Epidermal melanocyte (primary cell): ENCODE data around the gene FRMD4A.

Experiments used
- DNase-seq: peaks from one replicate; pipeline ENCODE4 v3.0.0; 2011; ENCODE audit warnings: low spot score; ENCODE audit not compliant: insufficient read length

The FRMD4A gene

GRCh38 chr10:14340051-14340744 is 9.5 kb upstream of the FRMD4A start:
- no peak for DNase-seq

DNA sequence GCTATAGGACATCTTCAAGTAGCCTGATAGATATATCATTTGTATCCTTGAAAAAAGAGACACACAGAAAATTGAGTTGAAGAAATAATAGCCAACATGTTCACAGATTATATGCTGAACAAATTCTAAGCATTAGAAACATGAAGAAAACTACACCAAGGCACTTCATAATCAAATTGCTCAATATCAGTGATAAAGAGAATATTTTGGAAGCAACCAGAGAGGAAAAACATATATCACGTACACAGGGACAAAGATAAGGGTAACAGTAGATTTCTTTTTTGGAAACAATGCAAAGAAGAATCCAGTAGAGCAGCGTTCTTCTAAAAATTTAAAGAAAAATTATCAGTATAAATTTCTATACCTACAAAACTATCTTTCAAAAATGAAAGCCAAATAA is 6.0 kb upstream of the FRMD4A start:
- no peak for DNase-seq

DNA sequence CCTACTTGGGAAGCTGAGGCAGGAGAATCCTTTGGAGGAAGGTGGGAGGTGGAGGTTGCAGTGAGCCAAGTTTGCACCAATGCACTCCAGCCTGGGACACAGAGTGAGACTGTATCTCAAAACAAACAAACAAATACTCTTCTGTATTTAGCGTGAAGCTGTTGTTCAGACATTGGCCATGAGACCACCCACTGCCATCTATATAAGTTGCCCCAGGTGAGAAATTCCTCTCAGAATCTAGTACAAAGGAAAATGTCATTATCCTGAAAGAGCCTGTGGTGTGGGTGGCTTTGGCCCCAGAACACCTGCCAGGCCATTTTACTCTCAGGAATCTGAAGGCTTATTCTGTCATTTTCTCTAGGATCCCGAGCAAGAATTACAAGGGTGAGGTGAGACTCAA is 4.0 kb upstream of the FRMD4A start:
- no peak for DNase-seq

- no peak for DNase-seq
Measured at GRCh38 chr10:14333606-14334005, 2.9 kb upstream of the FRMD4A start.

DNA sequence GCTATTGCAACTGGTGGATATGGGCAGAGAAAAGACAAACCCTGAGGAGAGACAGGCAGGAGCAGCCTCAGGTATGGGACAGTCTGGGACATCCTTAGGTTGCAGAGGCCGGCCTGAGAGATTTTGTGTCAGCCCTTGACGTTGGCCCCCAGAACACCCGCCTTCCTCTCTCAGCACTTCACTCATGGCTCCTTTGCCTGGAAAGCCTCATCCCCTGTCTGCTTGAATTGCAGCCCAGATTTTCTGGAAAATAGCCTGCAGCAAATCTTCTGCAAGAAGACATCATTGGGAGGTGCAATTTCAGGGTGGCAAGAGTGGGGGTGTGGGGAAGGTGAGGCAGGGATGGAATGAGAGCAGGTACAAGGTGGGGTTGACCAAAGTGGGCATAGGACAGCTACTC is 2.2 kb upstream of the FRMD4A start:
- DNase-seq, result no peak

- DNase-seq, result no peak
Measured at GRCh38 chr10:14329746-14330173, 964 bp downstream of the FRMD4A start.

DNA sequence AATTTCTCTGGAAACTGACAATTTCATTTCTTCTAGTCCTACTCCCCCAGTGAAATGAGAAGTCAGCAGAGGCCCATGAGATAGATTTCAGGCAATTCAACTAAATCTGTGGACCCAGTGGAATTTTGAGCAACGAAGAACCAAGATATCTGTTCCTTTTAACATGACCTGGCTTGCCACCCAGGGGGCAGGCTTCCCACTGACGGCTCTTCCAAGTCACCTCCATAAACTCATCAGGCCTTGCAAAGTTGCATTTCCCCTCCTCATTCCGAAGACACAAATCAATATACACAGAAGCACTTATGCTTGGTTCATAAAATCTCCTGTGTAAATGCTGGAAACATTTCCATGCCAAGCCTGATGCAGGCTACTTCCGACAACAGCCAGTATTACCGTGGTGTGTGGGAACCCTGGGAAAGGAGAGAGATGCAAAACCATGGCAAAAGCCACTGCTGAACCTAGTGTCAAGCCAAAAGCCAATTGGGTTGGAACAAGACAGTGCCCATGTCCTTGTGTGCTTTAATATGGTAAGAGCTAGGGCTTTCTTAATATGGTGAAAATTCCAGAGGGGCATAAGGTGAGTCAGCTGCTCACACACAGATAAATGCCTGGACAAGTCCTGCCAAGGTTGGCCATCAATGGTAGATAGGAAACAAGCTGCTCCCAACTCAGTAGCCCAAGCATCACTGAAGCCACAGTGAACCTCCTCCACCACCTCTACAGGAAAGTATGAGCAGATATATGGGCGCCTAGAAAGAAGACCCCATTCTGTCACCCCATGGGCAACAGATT is 1.6 kb downstream of the FRMD4A start:
- no peak for DNase-seq

- no peak for DNase-seq
Measured at GRCh38 chr10:14327527-14327926, 3.2 kb downstream of the FRMD4A start.

DNA sequence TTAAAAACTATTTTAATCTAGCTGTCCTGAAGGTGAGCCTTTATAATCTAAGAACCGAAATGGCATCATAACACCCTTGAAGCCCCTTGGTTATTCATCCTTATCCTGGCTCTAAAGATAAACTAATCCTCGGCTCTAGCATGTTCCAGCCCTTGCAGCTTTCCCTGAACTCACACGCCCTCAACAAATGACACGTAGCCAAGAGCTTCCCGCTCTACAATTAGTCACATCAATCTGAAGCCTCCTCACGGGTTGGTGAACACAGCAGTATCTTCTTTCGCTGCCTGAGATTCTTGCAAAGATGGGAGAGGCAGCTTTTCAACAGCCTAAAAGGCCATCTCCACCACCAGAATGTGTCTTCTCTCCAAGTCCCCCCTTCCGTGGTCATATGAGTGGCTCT is 4.1 kb downstream of the FRMD4A start:
- no peak for DNase-seq

DNA sequence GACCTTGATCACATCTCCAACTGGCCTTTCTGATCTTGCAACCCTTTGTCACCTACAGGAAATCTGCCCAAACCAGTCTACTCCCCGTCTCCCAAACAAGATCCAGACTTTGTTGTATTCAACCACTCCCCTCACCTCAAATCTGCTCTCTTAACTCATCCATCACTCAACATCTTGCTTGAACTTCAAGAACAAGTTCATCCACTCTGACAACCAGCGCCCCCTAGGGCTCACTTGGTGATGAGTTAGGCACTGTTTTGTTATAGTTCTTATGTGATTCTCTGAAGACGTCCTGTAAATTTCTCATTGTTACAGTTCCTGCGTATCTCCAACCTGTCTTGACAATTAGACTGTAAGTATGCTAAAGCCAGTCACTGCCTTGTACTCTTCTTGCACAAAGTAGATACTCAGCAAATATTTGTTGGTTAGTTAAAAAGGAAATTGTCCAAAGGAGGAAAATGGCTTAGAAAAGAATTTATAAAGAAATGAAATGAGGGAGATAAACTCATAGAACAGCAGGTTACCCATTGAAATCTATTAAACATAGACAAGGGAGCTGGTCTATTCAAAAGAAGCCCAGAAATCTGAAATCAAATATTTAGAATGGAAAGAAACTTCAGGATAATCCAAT is 5.3 kb downstream of the FRMD4A start:
- no peak for DNase-seq

DNA sequence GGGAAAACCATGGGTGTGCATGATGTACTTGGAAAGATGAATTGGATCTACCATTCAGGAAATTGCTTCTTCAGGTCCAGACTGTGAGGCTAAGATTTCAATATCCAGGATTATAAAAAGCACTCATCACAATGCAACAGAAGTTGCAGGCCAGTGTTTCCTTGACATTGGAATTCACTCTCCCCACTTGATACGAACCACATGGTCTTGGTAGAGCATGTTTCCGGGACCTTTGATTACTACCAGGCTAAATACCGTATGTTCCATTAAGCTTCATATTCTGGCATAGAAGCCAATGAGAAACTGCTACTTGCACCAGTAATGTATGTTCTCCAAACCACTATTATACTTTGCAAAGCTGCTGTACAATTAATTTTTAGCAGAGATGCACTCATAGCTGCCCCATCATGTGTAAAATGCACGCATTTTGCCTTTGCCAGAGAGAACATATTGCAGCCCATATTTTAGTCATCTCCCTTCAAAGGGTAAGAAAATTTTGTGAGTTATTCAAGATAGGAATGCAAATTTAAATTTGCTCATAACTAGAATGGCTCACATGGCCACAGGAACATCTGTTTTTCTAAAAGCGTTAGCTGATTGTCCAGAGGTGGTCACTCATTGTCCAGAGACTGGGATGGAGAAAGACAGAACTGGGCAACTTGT is 8.1 kb downstream of the FRMD4A start:
- DNase-seq, result no peak

DNA sequence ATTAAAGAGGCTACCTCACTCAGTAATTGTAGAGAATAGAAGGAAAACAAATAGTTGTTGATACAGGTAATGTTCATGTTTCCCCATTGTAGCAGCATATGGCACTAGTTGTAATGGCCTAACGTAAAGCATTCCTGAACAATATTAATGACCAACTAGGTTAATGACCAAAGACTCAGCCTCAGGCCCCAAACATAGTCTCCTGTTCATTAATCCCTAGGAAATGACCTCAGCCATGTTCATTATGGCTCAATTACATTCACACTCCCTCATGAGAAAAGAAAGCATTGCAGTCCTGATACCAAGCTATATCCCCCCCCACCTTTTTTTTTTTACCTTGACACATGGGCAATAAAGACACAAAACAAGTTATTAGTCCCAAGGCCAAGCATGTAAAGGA is 12.7 kb downstream of the FRMD4A start:
- DNase-seq, result no peak

GRCh38 chr10:14312014-14312413 is 18.7 kb downstream of the FRMD4A start:
- DNase-seq, result no peak

- DNase-seq, result no peak
Measured at GRCh38 chr10:14311206-14311957, 19.3 kb downstream of the FRMD4A start.

DNA sequence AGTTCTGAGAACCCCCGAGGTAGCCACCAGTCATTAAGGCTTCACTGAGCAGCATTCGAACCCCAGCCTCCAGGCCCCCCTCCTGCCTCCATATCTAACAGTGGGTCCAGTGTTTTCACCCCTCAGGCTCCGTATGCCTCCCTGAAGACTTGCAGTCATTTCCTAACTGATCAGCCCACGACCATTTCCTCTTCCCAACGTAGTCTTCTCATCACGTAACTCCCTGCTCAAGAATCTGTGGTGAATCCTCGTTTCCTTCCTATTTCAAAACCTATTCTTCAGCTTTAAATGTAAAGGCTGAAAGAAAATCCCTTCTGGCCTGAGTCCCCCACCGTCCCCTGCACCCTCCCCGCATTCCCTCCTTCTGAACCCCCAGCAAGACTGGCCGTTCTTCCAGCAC is 21.1 kb downstream of the FRMD4A start:
- no peak for DNase-seq

- no peak for DNase-seq
Measured at GRCh38 chr10:14306190-14306589, 24.5 kb downstream of the FRMD4A start.

DNA sequence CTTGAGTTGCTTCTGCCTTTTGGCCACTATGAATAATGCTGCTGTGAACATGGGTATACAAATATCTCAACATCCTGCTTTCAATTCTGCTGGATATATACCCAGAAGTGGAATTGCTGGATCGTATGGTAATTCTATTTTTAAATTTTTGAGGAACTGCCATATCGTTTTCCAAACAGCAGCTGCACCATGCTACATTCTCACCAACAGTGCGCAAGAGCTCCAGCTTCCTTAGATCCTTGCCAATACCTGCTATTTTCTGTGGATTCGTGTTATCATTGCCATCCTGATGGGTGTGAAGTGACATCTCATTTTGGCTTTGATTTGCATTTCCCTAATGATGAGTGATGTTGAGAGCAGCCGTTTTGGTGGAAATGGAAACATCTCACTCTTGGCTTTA is 26.7 kb downstream of the FRMD4A start:
- DNase-seq, result no peak

- DNase-seq, result no peak
Measured at GRCh38 chr10:14302035-14302434, 28.7 kb downstream of the FRMD4A start.

GRCh38 chr10:14299556-14299955 is 31.2 kb downstream of the FRMD4A start:
- DNase-seq, result no peak

- DNase-seq, result no peak
Measured at GRCh38 chr10:14296065-14296709, 34.5 kb downstream of the FRMD4A start.
